H1 (cell line): ENCODE data around the gene ZNF709.
"Not testable (repeated sequence)": the region's sequence is repeated elsewhere in the genome, so short reads cannot be mapped to it uniquely, and the experiment has no call there.

Experiments
- CTCF ChIP-seq, 3 experiments: IDR thresholded peaks; 1 replicate in 2 of 3; 2 replicates in 1 of 3; pipeline versions ENCODE4 v1.5.1 to v1.6.1; 2011; ENCODE audit warnings: low read length in 3 of 3, mild to moderate bottlenecking in 3 of 3, inconsistent platforms in 2 of 3, low read depth in 1 of 3, moderate library complexity in 1 of 3; ENCODE audit not compliant: insufficient read depth in 1 of 3; ENCODE audit errors: control extremely low read depth in 1 of 3
- E2F6 ChIP-seq: IDR thresholded peaks from 2 replicates; pipeline ENCODE4 v1.6.1; 2012; ENCODE audit warnings: inconsistent platforms
- HDAC6 ChIP-seq: IDR thresholded peaks from one replicate; pipeline ENCODE4 v1.7.1; 2012; ENCODE audit warnings: low read depth, mild to moderate bottlenecking, inconsistent platforms, low read length, moderate library complexity
- MAFK ChIP-seq: IDR thresholded peaks from 2 replicates; pipeline ENCODE4 v1.6.1; 2012; ENCODE audit warnings: low read depth, mild to moderate bottlenecking, improper control_type of control experiment, low read length
- NRF1 ChIP-seq: IDR thresholded peaks from 2 replicates; pipeline ENCODE4 v1.6.1; 2011; ENCODE audit warnings: mild to moderate bottlenecking, low read depth, low read length, improper control_type of control experiment
- POLR2A ChIP-seq, 2 experiments: IDR thresholded peaks; 1 replicate in 1 of 2; 2 replicates in 1 of 2; pipeline ENCODE4 v1.6.1; 2011; ENCODE audit warnings: low read depth in 2 of 2, low read length in 2 of 2, mild to moderate bottlenecking in 2 of 2; ENCODE audit errors: control extremely low read depth in 1 of 2
- SIRT6 ChIP-seq: IDR thresholded peaks from one replicate; pipeline ENCODE4 v1.7.1; 2012; ENCODE audit warnings: low read length, inconsistent platforms
- SIX5 ChIP-seq: IDR thresholded peaks from 2 replicates; pipeline ENCODE4 v1.6.1; 2011; ENCODE audit warnings: mild to moderate bottlenecking, low read depth, low read length
- SUZ12 ChIP-seq: fragments of 200-600 bp; sonication (generic); IDR thresholded peaks from 2 replicates; pipeline ENCODE4 v1.6.1; 2012; ENCODE audit warnings: mild to moderate bottlenecking, inconsistent platforms, low read length, moderate library complexity, mixed read lengths
- YY1 ChIP-seq: IDR thresholded peaks from 2 replicates; pipeline ENCODE4 v1.6.1; 2011; ENCODE audit warnings: low read depth, mild to moderate bottlenecking, low read length
- ZNF274 ChIP-seq: IDR thresholded peaks from 2 replicates; pipeline ENCODE4 v1.7.0; 2012; ENCODE audit warnings: low read length, borderline replicate concordance; ENCODE audit errors: extremely low read depth

- not testable (repeated sequence) for TF ChIP-seq E2F6; NRF1; MAFK; CTCF (IDR thresholded peaks at IDR 0.05; ENCODE audit: control extremely low read depth in 1 of 3, insufficient read depth in 1 of 3, low read depth in 1 of 3, low read length in 3 of 3); YY1; POLR2A (IDR thresholded peaks at IDR 0.05; ENCODE audit: control extremely low read depth in 1 of 2, low read depth in 2 of 2, low read length in 2 of 2); ZNF274; SIRT6; HDAC6; SUZ12; SIX5
Observed at GRCh38 chr19:12486265-12486783, 1.7 kb upstream of the ZNF709 start.
